Activated T-cell treated with anti-CD3 and anti-CD28 coated beads for 24 hours (primary cell): ENCODE results near the gene ANO8.

Source experiments
- DNase-seq: peaks from one replicate; pipeline ENCODE4 v3.0.0-alpha.2; 2020; ENCODE audit warnings: low read depth

The ANO8 gene

DNA sequence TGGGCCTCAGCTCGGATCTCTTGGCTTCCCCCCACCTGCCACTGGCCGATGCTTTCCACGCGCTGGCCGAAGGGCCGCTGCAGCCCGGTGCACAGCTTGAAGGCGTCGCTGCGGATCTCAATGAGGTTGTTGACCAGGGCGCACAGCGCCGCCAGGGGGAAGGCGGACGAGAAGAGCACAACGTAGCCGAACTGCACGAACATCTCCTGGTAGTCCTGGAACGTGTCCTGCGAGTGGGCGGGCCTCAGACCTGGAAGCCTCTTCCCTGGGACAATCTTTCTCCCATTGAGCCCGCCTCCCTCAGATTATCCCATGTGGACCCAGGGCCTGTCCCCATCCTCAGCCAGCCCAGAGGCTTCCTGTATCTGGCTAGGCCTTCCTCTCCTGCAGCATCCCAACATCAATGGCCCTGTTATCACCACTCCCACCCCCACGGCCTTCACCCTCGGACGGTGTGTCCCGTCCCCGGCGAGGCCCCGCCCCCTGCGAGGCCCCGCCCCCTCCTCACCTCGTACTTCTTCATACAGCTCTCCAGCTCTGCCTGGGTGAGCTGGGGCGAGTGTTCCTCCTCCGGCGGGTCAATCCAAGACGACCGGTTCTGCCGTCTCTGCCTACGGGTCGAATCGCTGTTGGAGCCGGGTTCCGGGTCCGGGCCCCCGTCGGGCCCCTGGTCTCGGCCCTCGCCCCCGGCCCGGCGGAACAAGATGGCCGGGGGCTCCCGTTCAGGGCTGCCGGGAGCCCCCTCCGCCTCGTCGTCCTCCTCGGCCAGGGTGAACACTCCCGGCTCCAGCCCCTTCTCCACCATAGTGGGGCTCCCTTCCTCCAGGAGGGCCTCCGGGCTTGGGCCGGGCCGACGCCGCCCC is 6.8 kb downstream of the ANO8 start:
- DNase-seq = no peak

DNA sequence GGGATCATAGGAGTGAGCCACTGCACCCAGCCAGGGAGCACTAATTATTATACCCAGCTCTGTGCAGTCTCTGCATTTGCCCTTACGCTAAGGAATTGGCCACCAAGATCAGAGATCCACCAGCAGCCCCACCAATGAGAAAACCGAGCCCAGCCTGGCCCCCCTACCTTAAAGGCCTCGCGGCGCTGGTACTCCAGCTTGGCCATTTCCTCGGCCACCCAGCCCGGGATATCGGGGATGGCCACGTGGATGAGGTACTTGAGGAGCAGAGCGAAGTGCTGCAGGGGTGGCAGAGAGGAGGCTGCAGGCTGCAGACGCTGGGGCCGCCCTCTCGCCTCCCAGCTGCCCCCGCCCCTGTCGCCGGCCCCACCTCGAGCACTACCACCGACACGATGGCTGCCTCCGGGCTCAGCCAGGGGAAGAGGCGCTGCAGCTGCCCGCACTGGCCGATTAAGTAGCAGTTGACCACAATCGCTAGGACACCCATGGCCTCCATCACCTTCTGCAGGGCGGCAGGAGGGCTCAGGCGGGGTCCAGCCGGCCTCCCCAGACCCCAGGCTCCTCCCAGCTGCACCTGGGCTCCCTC is 7.5 kb downstream of the ANO8 start:
- no peak for DNase-seq

DNA sequence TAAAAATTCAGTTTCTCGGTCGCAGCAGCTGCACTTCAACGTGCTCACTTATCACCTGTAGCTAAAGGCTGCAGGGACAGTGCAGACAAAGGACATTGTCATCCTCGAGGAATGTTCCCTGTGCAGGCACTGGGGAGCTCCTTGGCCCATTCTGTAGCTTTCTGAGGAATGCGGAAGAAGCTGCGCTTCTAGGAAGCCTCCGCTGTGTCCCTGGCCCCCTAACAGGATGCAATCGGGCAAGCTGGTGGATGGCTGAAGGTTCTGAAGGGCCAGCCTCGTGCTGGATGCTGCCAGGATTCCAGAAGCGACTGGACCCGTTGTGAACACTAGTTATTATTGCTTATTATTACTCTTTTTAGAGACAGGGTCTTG is 8.1 kb downstream of the ANO8 start:
- no peak for DNase-seq

DNA sequence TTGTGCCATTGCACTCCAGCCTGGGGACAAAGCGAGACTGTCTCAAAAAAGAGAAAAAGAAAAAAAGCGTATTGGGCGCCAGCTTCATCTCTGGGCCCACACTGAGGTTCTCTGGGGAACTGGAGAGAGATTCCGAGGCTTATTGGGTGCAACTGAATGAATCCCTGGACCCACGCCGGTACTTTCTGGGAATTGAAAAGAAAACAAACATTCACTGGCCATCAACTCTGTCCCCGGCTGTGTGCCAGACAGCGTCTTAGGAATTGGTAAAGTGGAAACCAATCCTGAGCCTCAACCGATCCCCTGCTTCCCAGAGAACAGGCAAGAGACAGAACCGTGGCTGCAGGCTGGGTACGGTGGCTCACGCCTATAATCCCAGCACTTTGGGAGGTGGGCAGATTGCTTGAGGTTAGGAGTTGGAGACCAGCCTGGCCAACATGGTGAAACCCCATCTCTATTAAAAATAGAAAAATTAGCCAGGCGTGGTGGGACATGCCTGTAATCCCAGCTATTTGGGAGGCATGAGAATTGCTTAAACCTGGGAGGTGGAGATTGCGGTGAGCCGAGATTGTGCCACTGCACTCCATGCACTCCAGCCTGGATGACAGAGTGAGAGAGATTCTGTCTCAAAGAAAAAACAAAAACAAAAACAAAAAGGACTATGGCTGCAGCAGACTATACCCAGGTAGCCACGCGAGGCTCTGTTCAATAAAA is 8.6 kb downstream of the ANO8 start:
- DNase-seq = no peak

DNA sequence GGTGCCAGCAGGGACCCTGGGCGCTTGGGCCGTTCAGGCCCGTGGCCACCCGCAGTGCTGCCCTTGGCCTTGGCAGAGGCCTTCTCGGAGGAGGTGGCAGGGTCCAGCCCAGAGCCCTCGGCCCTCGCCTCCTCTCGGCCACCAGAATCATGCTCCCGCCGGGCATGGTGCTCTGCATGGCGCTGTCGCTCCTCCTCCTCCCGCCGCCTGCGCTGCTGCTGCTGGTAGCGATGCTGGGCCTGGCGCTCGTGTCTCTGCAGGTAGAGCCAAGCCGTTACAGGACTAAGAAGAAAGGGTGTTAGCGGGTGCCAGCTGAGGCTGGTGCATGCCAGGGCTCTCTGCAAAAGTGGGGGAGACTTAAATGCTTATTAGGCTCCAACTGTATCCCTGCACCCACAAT is 9.5 kb downstream of the ANO8 start:
- no peak for DNase-seq

DNA sequence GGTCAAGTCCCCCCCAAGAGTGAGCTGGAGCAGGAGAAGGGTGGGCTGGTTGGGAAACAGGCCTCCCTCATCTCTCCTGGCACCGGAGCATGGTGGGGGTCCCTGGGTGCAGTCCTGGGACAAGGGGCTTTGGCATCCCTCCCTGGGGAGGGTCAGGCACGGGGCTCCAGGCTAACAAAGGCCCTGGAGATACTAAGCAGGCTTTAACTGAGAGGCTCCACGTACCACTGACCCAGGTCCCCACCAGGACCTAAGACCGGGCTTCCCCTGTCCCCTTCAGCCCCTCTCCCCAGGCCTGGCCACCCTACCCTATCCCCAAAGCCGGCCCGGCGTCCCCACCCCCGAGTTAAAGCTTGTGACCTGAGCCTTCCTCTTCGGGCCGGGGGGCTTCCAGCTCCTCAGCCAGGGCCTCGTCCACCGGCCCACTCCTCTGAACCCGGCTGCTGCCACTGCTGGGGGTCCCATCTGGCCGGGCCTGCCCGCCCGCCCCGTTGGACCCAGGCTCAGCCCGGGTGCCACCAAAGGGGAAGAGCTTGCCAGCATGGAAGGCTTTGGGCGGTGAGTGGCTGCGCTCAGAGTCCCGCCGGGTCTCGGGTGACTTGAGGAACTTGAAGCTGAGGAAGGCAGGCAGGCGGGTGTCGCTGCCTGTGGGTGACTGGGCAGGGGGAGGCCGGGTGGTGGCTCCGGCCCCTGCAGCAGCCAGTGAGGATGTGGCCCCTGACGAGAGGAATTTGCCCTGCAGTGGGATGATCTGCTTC is 10.1 kb downstream of the ANO8 start:
- no peak for DNase-seq

DNA sequence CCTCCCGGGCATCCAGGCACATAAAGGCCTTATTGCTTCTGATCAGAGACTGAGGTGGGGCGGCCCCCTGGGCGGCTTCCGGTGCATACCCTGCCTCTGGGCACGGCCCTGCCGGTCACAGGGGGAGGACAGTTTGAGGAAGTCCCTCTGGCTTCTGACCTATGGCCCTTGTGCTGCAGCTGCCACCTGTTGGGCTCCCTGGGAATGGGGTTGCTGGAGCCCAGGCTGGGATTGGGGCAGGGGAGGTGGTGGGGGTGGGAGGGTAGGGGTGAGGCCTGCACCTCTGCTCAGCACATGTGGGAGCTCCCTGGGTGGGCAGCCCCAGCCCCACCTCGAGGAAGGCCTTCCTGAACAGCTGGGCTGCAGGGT is 10.7 kb downstream of the ANO8 start:
- DNase-seq = no peak

DNA sequence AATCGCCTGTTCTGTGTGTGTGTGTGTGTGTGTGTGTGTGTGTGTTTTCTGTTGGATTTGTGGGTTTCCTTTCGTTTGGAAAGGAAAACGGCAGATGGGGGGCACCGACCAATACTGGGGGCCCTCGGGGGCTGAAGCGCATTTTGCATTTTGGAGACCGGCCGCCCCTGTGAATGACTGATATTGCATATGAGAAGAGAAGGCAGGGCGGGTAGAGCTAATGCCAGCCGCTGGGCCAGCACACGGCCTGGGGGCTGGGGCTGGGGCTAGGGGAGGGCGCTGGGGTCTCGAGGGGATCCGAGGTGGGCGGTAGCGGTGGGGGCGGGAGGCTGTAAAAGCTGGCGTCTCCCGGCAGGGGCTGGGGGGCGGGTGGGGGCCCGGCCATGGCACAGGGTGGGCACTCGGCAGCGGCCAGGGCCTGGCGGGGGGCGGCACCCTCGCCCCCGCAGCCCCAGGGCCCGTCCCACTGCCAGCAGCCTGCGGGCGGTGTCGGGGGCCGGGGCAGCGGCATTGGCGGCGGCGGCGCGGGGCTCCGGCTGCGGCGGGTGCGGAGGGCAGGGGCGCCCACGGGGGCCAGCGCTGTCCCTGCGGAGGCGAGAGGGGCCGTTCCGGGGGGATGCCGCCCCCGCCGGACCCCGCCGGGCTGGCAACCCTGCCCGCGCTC is 11.2 kb downstream of the ANO8 start:
- no peak for DNase-seq

DNA sequence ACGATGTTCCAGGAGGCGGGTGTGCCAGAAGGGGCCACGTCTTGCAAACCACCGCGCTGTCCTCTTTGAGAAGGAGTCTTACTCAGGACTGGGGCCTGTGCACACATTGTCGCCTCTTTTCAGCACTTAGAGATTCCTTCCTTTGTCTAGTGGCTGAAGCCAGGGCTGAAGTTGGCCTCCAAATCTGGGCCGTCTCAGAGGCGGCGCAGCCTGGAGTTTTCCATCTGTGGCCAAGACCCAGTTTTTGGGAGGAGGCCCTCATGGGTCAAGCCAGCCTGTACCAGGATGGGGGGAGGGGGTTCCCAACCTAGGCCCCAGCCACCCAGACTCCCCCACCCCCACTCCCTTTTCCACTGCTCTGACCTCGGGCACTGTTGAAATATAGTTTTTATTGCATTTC is 11.8 kb downstream of the ANO8 start:
- no peak for DNase-seq

DNA sequence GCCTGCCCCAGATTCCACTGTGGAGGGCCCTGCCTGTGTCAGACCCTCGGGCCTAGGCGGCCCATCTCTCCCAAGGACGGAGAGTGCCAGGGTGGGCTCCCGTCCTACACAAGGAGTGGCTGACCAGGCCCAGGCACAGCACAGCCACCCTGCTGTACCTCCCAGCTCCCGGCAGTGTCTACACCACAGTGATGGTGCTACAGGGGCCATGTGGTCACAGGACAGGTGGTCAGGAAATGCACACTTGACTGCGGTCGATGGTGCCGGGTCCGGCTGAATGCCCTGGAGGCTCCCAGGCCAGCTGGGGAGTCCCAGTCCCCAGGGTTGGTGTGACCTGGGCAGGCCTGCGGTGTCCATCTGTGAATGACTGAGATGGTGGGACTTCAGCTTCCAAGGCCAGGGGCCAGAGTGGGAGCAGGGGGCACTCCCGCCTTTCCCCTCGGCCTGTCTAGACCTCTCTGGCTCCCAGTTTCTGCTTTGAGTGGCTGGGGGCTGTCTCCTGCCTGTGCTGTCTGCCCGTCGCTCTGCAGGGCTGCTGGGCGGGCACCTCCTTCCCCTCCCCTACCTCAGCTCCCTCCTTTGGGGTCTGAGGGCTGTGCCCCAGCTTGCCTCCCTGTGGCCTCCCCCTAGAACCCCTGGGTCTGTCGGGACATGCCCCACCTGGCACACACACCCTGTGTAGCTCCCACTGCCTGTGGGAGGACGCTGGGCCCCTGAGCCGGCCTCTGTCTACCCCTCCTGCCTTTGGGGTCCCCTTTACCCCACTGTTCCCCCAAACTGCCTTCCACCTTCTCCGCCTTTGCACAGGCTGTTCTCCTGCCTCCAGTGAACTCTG is 12.8 kb downstream of the ANO8 start:
- DNase-seq = no peak

DNA sequence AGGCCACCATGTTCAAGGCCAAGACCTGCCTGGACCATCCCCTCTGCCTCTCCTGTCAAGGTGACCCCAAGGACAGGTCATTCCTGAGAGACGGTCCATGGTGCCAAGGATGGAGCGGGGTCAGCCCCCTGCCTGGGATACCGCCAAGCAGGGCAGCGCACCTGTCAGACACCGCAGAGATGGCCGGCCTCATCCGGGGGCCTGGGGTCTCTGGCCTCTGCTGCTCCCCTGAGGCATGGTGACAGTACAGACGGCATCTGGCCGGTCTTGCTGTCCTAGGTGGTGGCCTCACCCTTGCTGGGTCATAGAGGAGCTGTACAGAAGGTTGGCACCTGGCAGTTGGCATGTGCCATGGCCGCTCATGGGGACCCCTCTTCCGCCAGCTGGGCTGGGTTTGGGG is 14.2 kb downstream of the ANO8 start:
- no peak for DNase-seq

DNA sequence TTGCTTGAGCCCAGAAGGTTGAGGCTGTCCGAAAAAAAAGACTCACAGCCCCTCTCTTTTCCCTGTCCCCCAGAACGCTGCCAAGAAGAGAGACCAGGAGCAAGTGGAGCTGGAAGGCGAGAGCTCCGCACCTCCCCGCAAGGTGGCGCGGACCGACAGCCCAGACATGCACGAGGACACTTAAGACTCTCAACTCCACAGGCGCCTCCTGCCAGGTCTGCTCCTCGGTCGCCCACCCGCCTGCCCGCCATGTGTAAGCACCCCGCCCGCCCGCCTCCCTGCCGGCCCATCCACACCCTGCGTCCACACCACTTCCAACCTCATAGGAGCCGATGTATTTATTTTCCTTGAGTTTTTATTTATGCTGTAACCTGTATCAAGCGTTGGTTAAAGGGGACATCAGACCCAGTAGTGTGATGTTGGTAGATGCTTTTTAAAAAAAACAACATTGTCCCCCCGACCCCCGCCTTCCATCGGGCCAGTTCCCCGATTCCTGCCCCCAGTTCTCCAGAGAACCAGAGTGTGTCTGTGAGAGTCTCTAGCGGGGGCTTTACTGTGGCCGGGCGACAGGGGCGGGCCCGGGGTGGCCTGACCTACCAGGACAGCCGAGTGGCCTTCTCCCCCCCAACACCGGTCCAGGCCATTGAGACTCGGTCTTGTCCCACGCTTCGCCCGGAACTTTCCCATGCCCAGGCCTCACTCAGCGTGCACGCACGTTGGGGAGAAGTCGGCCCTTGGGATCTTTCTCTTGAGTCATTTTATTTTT is 15.0 kb downstream of the ANO8 start:
- no peak for DNase-seq

DNA sequence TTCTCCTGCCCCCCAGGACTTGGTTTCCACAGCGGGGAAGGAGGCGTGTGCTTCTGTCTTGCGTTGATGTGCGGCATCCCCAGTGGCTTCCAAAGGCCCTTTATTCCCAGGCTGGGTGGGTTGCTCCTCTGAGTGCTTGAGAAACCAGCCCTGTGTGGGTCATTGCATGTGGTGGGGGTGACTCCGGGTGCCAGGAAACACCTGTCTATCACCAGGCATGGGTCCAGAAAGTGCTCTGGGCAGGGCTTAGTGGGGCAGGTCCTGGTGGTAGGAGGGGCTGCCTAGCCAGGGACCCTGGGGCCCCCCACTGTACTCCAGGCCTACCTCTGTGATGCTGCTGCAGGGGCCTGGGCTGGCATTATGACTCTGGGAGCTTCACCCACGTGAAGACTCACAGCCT is 15.7 kb downstream of the ANO8 start:
- DNase-seq = no peak

DNA sequence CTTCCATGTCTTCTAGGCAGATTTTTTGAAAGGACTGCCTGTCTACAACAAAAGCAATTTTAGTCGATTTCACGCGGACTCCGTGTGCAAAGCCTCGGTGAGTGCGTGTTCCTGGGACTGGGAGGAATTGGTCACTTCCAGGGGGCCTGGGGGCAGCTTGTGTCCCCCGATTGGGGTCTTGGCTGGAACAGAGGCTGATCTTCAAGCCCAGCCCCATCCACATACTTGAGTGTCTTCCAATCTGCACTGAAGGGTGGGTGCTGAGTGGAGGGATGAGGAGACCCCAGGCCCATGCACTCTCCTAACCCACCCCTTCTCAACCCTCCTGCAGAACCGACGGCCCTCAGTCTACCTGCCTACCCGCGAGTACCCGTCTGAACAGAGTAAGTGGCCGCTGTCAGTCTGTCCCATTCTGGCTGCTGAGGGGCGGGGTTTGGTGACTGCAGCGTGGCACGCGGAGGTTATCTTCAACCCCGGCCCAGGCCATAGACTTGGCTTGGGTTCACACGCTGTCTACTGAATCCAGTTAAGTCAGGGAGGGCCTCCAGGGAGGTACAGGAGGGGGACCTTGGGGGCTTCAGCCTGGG is 20.6 kb downstream of the ANO8 start:
- DNase-seq = no peak

DNA sequence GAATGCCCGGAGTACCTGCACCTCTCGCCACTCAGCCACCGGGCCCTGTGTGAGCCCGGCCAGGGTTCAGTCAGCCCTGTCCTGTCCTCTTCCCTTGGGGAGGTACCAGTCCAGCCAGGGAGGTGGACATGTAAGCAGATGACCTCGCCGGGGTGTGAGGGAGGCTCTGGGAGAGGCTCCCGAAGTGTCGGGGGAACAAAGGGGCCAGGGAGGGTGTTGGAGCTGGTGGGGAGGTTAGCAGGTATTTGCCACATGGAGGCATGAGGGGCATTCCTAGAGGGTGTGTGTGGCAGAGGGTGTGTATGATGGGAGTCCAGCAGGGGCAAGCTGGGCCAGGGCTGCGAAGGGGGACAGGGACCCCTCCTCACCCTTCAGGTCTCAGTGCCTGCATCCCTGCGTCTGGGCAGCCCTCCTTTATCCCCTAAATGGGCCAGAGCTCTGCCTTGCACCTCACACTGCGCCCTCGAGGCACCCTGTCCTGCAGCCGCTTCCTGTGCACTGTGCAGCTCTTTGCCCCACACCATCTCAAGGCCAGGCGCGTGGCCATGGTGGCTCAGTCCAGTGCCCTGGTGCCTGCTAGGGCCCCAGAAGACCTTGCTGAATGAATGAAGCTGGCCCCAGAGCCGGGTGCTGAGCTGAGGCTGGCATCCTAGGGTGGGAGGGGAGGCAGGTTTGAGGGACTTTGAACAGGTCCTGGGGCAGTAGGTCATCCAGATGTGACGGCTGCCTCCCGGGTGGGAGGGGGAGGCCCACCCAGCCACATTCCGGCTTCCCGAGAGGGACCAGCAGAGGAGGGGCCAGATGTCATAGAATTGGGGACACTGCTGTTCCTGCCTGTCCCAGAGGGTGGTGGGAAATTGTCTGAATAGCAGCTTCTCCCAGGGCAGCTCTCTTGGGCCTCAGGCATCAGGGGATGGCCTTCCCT is 22.2 kb downstream of the ANO8 start:
- no peak for DNase-seq

DNA sequence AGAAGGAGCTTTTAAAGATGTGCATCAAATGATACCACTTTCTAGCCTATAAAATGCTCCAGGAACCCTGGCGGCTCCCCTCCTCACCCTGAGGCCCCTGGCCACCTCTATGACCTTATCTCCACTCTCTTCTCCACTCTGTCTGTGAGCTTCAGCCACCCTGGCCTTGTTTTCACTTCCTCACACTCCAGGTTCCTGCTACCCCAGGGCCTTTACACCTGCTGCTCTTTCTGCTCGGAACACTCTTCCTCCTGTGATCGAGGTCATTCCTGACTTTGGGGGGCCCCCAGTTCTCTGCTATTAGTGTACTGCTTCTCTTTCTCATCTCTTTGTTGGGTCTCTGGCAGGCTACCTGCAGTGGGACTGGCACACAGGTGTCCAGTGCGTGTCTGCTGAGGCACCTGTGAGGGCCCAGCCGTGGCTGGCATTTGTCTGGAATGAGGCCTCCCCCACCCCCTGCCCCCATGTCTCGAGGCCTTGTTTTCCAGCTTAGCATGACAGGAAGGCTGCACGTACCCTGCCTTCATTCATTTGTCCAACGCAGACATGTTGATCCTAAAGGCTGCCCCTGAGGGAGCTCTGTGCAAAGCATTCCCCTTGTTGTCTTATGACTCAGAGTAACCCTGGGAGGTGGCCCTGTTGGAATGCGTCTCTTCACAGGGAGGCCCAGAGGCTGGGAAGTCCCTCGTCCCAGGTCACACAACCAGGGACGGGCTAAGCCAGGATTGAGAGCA is 23.0 kb downstream of the ANO8 start:
- DNase-seq = no peak

DNA sequence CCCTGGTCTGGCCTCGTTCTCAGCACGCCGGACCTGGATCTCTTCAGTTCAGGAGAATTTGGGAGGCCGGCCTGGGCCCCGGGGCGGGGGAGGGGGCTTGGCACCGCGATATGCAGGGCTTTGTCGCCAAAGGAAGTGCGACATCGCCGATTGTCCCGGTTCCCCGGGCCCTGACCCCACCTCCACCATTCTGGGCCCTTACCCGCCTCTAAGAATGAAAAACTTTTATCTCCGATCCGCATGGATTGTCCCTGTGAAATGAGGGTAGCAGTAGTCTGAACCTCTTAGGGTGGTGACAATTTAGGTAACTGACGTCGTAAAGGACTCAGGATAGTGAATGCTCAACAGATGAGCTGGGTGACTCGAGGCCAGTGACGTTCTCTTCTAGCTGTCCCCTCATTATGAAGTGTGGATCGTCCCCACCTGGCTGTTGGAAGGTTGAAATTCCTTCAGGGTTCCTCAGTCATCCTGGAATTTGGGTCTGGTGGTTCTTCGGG is 24.6 kb downstream of the ANO8 start:
- DNase-seq = no peak
